Measurements from ENCODE around the gene MRPS25.

MRPS25 gene

GRCh38 chr3:15064835-15065549 is at the start of gene MRPS25:
TSS of gene MRPS25 (minus strand) at chr3:15065315. CDS start at chr3:15065194, 121 bp downstream.
- DNase-seq = peak; percentile 63

GRCh38 chr3:15113884-15114283 is 48.8 kb upstream of the MRPS25 start:
- DNase-seq = no peak

- no peak for DNase-seq
Measured at GRCh38 chr3:15113471-15113870, 48.4 kb upstream of the MRPS25 start.

- DNase-seq = no peak
Measured at GRCh38 chr3:15112011-15112410, 46.9 kb upstream of the MRPS25 start.

GRCh38 chr3:15110206-15110605 is 45.1 kb upstream of the MRPS25 start:
- DNase-seq = no peak

GRCh38 chr3:15108869-15109268 is 43.8 kb upstream of the MRPS25 start:
- no peak for DNase-seq

- no peak for DNase-seq
Measured at GRCh38 chr3:15108082-15108545, 43.0 kb upstream of the MRPS25 start.

GRCh38 chr3:15107075-15107947 is 42.2 kb upstream of the MRPS25 start:
- DNase-seq = no peak

GRCh38 chr3:15102836-15103235 is 37.7 kb upstream of the MRPS25 start:
- no peak for DNase-seq

GRCh38 chr3:15102256-15102655 is 37.1 kb upstream of the MRPS25 start:
- no peak for DNase-seq

- DNase-seq = no peak
Measured at GRCh38 chr3:15099364-15100098, 34.4 kb upstream of the MRPS25 start.

GRCh38 chr3:15098503-15099363 is 33.6 kb upstream of the MRPS25 start, which contains the start of gene RBSN:
TSS of gene RBSN (minus strand) at chr3:15099148. CDS start at chr3:15096120, 3,028 bp downstream.
- peak; percentile 83 for DNase-seq

- DNase-seq = peak; percentile 53
Measured at GRCh38 chr3:15097891-15098290, 32.8 kb upstream of the MRPS25 start.

- DNase-seq = no peak
Measured at GRCh38 chr3:15096046-15096445, 30.9 kb upstream of the MRPS25 start.

GRCh38 chr3:15094187-15094875 is 29.2 kb upstream of the MRPS25 start:
- DNase-seq = no peak

GRCh38 chr3:15092686-15093085 is 27.6 kb upstream of the MRPS25 start:
- DNase-seq = no peak

GRCh38 chr3:15091575-15091974 is 26.5 kb upstream of the MRPS25 start:
- DNase-seq = no peak

GRCh38 chr3:15089201-15089600 is 24.1 kb upstream of the MRPS25 start:
- no peak for DNase-seq

- no peak for DNase-seq
Measured at GRCh38 chr3:15086699-15087098, 21.6 kb upstream of the MRPS25 start.

GRCh38 chr3:15086263-15086662 is 21.1 kb upstream of the MRPS25 start:
- no peak for DNase-seq

GRCh38 chr3:15083252-15083651 is 18.1 kb upstream of the MRPS25 start:
- no peak for DNase-seq

Data from GF-D8 (cell line).